Psoas muscle (tissue), 8 donors: ENCODE results near the gene LURAP1L. TPM values are rescaled to one million over a fixed set of nuclear protein-coding genes. Genes with fewer than 3 reads are reported as not detected.

ENCODE experiments used
- ATAC-seq, 4 donors: fragments of 200-7000 bp; cut with Tn5 transposase; one replicate each; pipeline ENCODE4 v1.9.1; 2020; ENCODE audit warnings: moderate library complexity in 3 of 4, mild to moderate bottlenecking in 2 of 4
- DNase-seq, 2 donors: peaks; one replicate each; pipeline ENCODE4 v3.0.0-alpha.2; 2020
- H3K27ac ChIP-seq: fragments of 200-600 bp; one replicate; pipeline ENCODE4 v1.8.0; 2022
- H3K27me3 ChIP-seq, 3 donors: fragments of 200-600 bp in 1 of 3; one replicate each; pipeline versions ENCODE4 v1.6.1 to v1.8.0; 2013 to 2022; ENCODE audit warnings: low read length in 2 of 3, mild to moderate bottlenecking in 2 of 3, moderate library complexity in 1 of 3; ENCODE audit not compliant: insufficient read depth in 3 of 3
- H3K36me3 ChIP-seq, 2 donors: fragments of 200-600 bp in 1 of 2; one replicate each; pipeline versions ENCODE4 v1.6.1 to v1.8.0; 2013 to 2022; ENCODE audit warnings: low read depth in 1 of 2, mild to moderate bottlenecking in 1 of 2, moderate library complexity in 1 of 2; ENCODE audit not compliant: insufficient read depth in 1 of 2
- H3K4me1 ChIP-seq: fragments of 200-600 bp; one replicate; pipeline ENCODE4 v1.8.0; 2022
- H3K4me3 ChIP-seq: fragments of 200-600 bp; one replicate; pipeline ENCODE4 v1.8.0; 2022; ENCODE audit warnings: mild to moderate bottlenecking
- H3K9me3 ChIP-seq: fragments of 200-600 bp; one replicate; pipeline ENCODE4 v1.8.0; 2022
- WGBS, 3 donors: extraction: QIAGEN DNeasy Blood & Tissue Kit; methylation state at CpG; one replicate each; pipeline versions ENCODE4 v1.1.6 to v1.1.7; 2013; 5-methylcytosine and 5-hydroxymethylcytosine counted together
- intact Hi-C, 2 donors: fragments of 100-400 bp; cut with DNase I; formaldehyde crosslinking; loops; one replicate each; pipeline versions ENCODE4 v1.11.0 to v1.14.2; 2022
- polyA plus RNA-seq, 3 donors: library from polyadenylated mRNA; stranded (reverse); fragments of 200-250 nt; gene quantifications; one replicate each; pipeline ENCODE4 v1.2.3, GENCODE V29; 2013
- total RNA-seq, 4 donors: library from RNA; stranded (reverse); fragmentation: NEBNext Ultra II Directional in 2 of 4; extraction: Animal tissue kit (Norgen Biotek cat#: 25700) in 2 of 4; gene quantifications; one replicate each; pipeline versions ENCODE4 v1.2.1 to v1.2.4, GENCODE V29; 2021 to 2023
- TF ChIP-seq, protein P1 (sequence below): fragments of 200-600 bp; IDR thresholded peaks from one replicate; pipeline ENCODE4 v1.8.0; 2022; ENCODE audit warnings: antibody characterized with exemption
- donor health status: healthy with polysubstance abuse.
- donor health status: DM: no; HTN: no; CAD: no; lungs with moderate emphysema.
- donor health status: Bipolar disorder and iron deficiency.
- donor health status: healthy.
- donor health status: DM: yes; HTN: yes; CAD: no.
- donor health status: DM: no; HTN: no; CAD: no.
- donor health status: DM: no; HTN: no; CAD: no.
- donor health status: DM: yes; HTN: yes; CAD: no.

LURAP1L gene
- total and polyA plus RNA-seq, 7 donors = 1.0 to 6.3 (median 2.5) TPM

DNA sequence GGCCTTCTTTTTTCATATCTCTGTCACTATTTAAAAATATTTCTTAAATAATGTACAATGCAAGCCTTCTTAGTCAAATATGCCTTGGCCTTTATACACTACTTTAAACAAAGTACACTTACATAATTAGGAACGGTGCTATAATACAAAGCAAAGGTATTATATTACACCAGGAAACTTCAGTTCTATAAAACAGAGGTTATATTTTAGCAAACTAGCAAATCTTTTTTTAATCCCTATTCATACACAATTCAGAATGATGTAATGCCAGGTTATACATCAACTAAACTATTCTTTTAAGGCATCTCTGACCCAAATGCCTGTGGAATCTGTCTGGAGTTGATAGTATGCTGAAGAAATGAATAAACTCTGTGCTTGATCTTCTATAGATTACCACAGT is 10.7 kb upstream of the LURAP1L start:
- no peaks in the 10 kb centered on the region for H3K9me3 ChIP-seq
- no peaks in the 10 kb centered on the region for H3K4me1 ChIP-seq
- H3K27me3 ChIP-seq = no peaks in the 10 kb centered on the region
- no peaks in the 10 kb centered on the region for H3K36me3 ChIP-seq
- intact Hi-C loops = no loop called here
- no peak overlapping the region for H3K27ac ChIP-seq
- no peak overlapping the region for H3K4me3 ChIP-seq
- no peak for ATAC-seq
- no peak for DNase-seq
- WGBS, 3 donors = 40 to 72% (median 46%) methylated on average over 1 of the region's 1 CpG
- TF ChIP-seq, protein P1, sequence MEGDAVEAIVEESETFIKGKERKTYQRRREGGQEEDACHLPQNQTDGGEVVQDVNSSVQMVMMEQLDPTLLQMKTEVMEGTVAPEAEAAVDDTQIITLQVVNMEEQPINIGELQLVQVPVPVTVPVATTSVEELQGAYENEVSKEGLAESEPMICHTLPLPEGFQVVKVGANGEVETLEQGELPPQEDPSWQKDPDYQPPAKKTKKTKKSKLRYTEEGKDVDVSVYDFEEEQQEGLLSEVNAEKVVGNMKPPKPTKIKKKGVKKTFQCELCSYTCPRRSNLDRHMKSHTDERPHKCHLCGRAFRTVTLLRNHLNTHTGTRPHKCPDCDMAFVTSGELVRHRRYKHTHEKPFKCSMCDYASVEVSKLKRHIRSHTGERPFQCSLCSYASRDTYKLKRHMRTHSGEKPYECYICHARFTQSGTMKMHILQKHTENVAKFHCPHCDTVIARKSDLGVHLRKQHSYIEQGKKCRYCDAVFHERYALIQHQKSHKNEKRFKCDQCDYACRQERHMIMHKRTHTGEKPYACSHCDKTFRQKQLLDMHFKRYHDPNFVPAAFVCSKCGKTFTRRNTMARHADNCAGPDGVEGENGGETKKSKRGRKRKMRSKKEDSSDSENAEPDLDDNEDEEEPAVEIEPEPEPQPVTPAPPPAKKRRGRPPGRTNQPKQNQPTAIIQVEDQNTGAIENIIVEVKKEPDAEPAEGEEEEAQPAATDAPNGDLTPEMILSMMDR = no peak

GRCh38 chr9:12765088-12765798 is 9.6 kb upstream of the LURAP1L start:
- H3K4me3 ChIP-seq = no peak overlapping the region
- H3K36me3 ChIP-seq = no peaks in the 10 kb centered on the region
- no peak for DNase-seq
- intact Hi-C loops = no loop called here
- no peaks in the 10 kb centered on the region for H3K27me3 ChIP-seq
- no peaks in the 10 kb centered on the region for H3K9me3 ChIP-seq
- 92 to 97% (median 95%) methylated on average over 1 of the region's 1 CpG for WGBS, 3 donors
- TF ChIP-seq, protein P1 = no peak
- no peak overlapping the region for H3K27ac ChIP-seq
- no peak for ATAC-seq
- H3K4me1 ChIP-seq = no peaks in the 10 kb centered on the region

- H3K36me3 ChIP-seq = no peaks in the 10 kb centered on the region
- 24 to 33% (median 28%) methylated on average over 1 of the region's 1 CpG for WGBS, 3 donors
- no peaks in the 10 kb centered on the region for H3K9me3 ChIP-seq
- DNase-seq (no peak), ATAC-seq (no peak)
- H3K27me3 ChIP-seq = no peaks in the 10 kb centered on the region
- H3K27ac ChIP-seq = no peak overlapping the region
- intact Hi-C loops = no loop called here
- TF ChIP-seq, protein P1 = no peak
- no peak overlapping the region for H3K4me3 ChIP-seq
- no peaks in the 10 kb centered on the region for H3K4me1 ChIP-seq
These were observed 8.5 kb upstream of the LURAP1L start for GRCh38 chr9:12766357-12766756.

- Histone ChIP-seq H3K9me3 (no peaks in the 10 kb centered on the region), H3K27me3 (no peaks in the 10 kb centered on the region), H3K27ac (no peak overlapping the region), H3K36me3 (no peaks in the 10 kb centered on the region), H3K4me1 (no peaks in the 10 kb centered on the region), H3K4me3 (no peak overlapping the region)
- DNase-seq (no peak), ATAC-seq (no peak)
- TF ChIP-seq, protein P1 = no peak
- intact Hi-C loops = loop anchor here in 1 of 2 donors (5.0 kb wide), 1 partner anchor 48 kb away; no protein-coding TSS in a partner anchor
- WGBS, 3 donors = 84 to 88% (median 85%) methylated on average over 4 of the region's 4 CpGs
These were observed 4.6 kb upstream of the LURAP1L start for GRCh38 chr9:12770261-12770660.

DNA sequence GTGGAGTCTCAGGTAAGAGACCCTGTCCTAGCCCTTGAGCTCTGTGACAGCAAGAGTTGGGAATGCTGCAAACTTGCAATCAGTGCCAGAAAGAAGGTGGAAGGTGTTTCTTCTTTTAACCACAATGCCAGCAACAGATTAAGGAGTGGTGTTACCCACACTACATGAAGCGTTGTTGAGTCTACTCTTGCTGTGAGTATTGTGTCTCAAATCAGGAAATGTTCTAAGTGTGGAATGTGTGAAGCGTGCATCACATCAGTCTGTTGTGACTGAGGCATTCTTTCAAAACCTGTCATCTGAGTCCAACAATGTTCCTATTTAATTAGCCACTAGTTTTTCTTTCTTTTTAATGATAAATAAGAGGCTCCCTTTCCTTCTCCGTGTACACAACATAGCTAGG is 2.9 kb upstream of the LURAP1L start:
- H3K36me3 ChIP-seq = no peaks in the 10 kb centered on the region
- no peaks in the 10 kb centered on the region for H3K4me1 ChIP-seq
- H3K27ac ChIP-seq = no peak overlapping the region
- intact Hi-C loops = loop anchor here in 1 of 2 donors (5.0 kb wide), 1 partner anchor 50 kb away; no protein-coding TSS in a partner anchor
- no peaks in the 10 kb centered on the region for H3K9me3 ChIP-seq
- DNase-seq (no peak), ATAC-seq (no peak)
- WGBS, 3 donors = 60 to 65% (median 64%) methylated on average over 3 of the region's 3 CpGs
- TF ChIP-seq, protein P1 = no peak
- H3K4me3 ChIP-seq = no peak overlapping the region
- H3K27me3 ChIP-seq = no peaks in the 10 kb centered on the region
